Bronchial epithelial cell (primary cell): Measurements from ENCODE around the gene BAX. TPM values are rescaled to one million over a fixed set of nuclear protein-coding genes. Genes with fewer than 3 reads are reported as not detected.

Experiments used
- DNase-seq: peaks from one replicate; pipeline ENCODE4 v3.0.0-alpha.2; 2010; ENCODE audit warnings: low read depth
- FAIRE-seq: peaks from 2 replicates; lab custom pipeline; 2011; peaks lifted over from hg19 to GRCh38; lab: Jason Lieb, UNC
- H3K27me3 ChIP-seq: 2 replicates; pipeline ENCODE4 v1.5.1; 2011; ENCODE audit warnings: low read length; ENCODE audit not compliant: control insufficient read depth, insufficient read depth
- H3K36me3 ChIP-seq: 2 replicates; pipeline ENCODE4 v1.5.1; 2011; ENCODE audit warnings: low read length; ENCODE audit not compliant: control insufficient read depth, insufficient read depth
- H3K4me3 ChIP-seq: 2 replicates; pipeline ENCODE4 v1.5.1; 2011; ENCODE audit warnings: mild to moderate bottlenecking, low read depth, low read length, control low read depth
- total RNA-seq: library from RNA; depleted of rRNA; stranded (reverse); fragments of >200 nt; gene quantifications from 2 replicates; pipeline ENCODE4 v1.2.1, GENCODE V29; 2014
- TF ChIP-seq, protein P1 (sequence below): IDR thresholded peaks from 2 replicates; pipeline ENCODE4 v1.5.1; 2011; ENCODE audit warnings: mild to moderate bottlenecking, moderate library complexity, low read length, control low read depth, inconsistent platforms; ENCODE audit not compliant: insufficient read depth, severe bottlenecking

BAX gene
- total RNA-seq, 1 donor from 2014 or later, result 64.8 TPM

DNA sequence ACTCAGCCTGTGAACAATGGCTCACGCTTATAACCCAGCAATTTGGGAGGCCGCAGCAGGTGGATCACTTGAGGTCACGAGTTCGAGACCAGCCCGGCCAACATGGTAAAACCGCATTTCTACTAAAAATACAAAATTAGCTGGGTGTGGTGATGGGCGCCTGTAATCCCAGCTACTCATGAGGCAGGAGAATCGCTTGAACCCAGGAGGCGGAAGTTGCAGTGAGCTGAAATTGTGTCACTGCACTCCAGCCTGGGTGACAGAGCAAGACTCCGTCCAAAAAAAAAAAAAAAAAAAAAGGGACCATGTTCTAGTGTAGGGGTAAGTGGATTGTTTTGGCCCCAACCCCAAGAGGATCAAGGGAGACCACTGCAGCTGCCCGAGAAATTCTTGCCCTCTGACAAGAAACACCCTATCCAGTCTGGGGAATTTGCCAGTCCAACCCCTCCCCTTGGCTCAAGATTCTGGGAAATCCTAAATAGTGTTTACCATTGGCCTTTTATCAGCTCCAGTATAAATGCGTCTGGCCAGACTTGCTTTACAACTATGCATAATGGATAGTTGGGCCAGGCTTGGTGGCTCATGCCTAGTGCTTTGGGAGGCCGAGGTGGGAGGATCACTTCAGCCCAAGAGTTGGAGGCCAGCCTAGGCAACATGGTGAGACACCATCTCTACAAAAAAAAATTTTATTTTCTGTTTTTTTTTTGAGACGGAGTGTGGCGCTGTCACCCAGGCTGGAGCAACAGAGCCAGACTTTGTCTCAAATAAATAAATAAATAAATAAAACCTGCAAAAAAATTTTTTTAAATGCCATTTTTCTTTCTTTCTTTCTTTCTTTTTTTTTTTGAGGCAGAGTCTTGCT is 26.3 kb upstream of the BAX start:
- FAIRE-seq (no peak), DNase-seq (peak; percentile 35)
- Histone ChIP-seq H3K27me3 (no peaks in the 10 kb centered on the region), H3K36me3 (no peaks in the 10 kb centered on the region), H3K4me3 (no peak overlapping the region)
- TF ChIP-seq, protein P1, sequence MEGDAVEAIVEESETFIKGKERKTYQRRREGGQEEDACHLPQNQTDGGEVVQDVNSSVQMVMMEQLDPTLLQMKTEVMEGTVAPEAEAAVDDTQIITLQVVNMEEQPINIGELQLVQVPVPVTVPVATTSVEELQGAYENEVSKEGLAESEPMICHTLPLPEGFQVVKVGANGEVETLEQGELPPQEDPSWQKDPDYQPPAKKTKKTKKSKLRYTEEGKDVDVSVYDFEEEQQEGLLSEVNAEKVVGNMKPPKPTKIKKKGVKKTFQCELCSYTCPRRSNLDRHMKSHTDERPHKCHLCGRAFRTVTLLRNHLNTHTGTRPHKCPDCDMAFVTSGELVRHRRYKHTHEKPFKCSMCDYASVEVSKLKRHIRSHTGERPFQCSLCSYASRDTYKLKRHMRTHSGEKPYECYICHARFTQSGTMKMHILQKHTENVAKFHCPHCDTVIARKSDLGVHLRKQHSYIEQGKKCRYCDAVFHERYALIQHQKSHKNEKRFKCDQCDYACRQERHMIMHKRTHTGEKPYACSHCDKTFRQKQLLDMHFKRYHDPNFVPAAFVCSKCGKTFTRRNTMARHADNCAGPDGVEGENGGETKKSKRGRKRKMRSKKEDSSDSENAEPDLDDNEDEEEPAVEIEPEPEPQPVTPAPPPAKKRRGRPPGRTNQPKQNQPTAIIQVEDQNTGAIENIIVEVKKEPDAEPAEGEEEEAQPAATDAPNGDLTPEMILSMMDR, result no peak

DNA sequence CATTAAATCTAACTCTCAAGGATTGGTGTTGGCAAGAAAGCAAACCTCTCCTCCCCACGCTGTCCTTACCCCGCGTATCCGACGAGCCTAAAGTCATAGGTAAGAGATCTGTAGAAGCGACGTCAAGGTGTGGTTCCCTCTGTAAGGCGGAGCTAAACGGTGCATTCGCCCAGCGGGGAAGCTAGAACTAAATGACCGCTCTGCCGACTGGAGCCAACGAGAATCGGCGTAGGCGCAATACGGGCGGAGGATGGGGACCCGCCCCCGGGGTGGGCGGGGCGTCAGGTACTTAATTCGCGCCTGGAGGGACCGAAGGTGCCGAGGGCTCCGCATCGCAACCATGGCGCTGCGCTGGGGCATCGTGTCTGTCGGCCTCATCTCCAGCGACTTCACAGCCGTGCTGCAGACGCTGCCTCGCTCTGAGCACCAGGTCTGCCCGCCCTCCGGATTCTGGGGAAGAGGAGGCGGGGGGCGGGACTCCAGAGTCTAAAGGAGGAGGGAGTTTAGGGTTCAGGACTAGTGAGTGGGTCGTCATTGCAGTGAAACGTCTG is 21.2 kb upstream of the BAX start, which contains the start of gene DHDH:
DHDH (plus strand) TSS at position 318 of the 551 bp plus-strand sequence; CDS start at position 341, 23 bp downstream.
- Histone ChIP-seq H3K36me3 (no peaks in the 10 kb centered on the region), H3K27me3 (no peaks in the 10 kb centered on the region), H3K4me3 (peak within 1 kb of the TSS; percentile 39)
- DNase-seq, result peak; percentile 95
- TF ChIP-seq, protein P1, result no peak
- FAIRE-seq, result no peak

DNA sequence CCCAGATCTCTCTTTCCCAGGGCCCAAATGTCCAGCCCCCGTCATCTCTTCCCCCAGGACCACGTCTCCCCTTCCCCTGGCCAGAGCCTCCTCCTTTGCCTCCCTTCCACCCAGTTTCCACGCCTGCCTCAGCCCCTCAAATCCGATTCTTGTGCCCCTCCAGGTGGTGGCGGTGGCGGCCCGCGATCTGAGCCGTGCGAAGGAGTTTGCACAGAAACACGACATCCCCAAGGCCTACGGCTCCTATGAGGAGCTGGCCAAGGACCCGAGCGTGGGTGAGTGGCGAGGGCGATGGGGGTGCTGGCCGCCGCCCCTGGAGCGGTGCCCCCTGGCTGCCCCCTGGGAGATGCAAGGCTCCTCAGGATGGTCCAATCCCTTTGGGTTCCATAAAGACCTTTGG is 19.8 kb upstream of the BAX start:
- no peaks in the 10 kb centered on the region for H3K27me3 ChIP-seq

DNA sequence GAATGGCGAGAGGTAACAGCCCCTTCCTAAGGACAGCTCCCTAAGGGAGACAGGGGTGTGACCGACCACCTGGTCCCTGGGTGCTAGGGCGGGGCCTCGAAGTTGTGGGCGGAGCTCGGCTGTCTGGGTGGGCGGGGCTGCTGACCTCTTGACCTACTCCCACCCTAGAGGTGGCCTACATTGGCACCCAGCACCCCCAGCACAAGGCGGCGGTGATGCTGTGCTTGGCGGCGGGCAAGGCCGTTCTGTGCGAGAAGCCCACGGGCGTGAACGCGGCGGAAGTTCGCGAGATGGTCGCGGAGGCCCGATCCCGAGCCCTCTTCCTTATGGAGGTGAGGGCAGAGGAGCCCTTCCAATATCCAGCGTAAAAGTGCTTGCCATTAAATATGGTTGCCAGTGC is 18.8 kb upstream of the BAX start:
- TF ChIP-seq, protein P1, result no peak
- FAIRE-seq, result no peak
- DNase-seq, result no peak
- H3K4me3 ChIP-seq, result no peak overlapping the region
- no peaks in the 10 kb centered on the region for H3K27me3 ChIP-seq
- no peaks in the 10 kb centered on the region for H3K36me3 ChIP-seq

More for the DNA sequence above, 19.8 kb upstream of the BAX start:
- Histone ChIP-seq H3K36me3 (no peaks in the 10 kb centered on the region), H3K4me3 (no peak overlapping the region)
- FAIRE-seq, result no peak
- TF ChIP-seq, protein P1, result no peak
- DNase-seq, result no peak

DNA sequence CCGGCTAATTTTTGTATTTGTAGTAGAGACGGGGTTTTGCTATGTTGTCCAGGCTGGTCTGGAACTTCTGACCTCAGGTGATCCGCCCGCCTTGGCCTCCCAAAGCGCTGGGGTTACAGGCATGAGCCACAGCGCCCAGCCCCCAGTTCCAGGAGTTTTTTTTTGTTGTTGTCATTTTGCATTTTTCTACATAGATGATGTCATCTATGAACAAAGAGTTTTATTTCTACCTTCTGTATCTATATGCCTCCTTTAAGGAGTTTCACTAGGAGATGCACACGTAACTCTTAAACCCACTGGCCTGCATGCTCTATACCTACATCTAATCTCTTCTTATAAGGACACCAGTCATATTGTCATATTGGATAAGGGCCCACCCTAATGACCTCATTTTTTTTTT is 16.4 kb upstream of the BAX start:
- H3K4me3 ChIP-seq, result no peak overlapping the region
- no peaks in the 10 kb centered on the region for H3K36me3 ChIP-seq
- H3K27me3 ChIP-seq, result no peaks in the 10 kb centered on the region
- FAIRE-seq (no peak), DNase-seq (no peak)
- TF ChIP-seq, protein P1, result no peak
